ENCODE measurements around the gene MRPL40. TPM values are rescaled to one million over a fixed set of nuclear protein-coding genes. Genes with fewer than 3 reads are reported as not detected.

MRPL40 gene
- total and polyA plus RNA-seq, 9 donors: 21.1 to 46.9 (median 28.8) TPM

DNA sequence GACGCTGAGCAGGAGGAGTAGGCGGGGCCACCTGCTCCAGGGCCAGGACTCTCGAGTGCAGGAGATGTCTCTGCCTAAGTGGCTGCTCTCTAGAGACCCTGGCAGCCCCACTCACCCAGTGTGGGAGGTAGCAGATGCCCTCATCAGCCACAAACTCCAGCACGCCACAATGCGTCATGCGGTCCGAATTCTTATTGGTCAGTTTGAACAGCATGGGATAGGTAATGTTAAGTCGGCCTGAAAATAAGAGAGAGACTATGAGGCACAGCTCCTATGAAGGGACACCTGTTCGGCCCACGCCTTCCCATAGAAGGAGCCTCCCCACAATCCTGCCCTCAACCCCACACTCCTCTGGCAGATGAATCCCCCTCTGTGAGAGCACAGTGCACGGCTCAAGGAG is 39.2 kb downstream of the MRPL40 start:
- Histone ChIP-seq H3K36me3 (no peaks in the 10 kb centered on the region), H3K4me1 (ENCODE audit: insufficient read depth) (no peaks in the 10 kb centered on the region), H3K27me3 (no peaks in the 10 kb centered on the region), H3K9me3 (no peaks in the 10 kb centered on the region), H3K27ac (no peak overlapping the region), H3K4me3 (no peak overlapping the region)
- DNase-seq: no peak
- intact Hi-C loops (cut with DNase I): loop anchor here in 1 of 4 donors (10.0 kb wide), 1 partner anchor 287 kb away; no protein-coding TSS in a partner anchor
- TF ChIP-seq, protein P1, sequence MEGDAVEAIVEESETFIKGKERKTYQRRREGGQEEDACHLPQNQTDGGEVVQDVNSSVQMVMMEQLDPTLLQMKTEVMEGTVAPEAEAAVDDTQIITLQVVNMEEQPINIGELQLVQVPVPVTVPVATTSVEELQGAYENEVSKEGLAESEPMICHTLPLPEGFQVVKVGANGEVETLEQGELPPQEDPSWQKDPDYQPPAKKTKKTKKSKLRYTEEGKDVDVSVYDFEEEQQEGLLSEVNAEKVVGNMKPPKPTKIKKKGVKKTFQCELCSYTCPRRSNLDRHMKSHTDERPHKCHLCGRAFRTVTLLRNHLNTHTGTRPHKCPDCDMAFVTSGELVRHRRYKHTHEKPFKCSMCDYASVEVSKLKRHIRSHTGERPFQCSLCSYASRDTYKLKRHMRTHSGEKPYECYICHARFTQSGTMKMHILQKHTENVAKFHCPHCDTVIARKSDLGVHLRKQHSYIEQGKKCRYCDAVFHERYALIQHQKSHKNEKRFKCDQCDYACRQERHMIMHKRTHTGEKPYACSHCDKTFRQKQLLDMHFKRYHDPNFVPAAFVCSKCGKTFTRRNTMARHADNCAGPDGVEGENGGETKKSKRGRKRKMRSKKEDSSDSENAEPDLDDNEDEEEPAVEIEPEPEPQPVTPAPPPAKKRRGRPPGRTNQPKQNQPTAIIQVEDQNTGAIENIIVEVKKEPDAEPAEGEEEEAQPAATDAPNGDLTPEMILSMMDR (IDR thresholded peaks at IDR 0.05): no peak
- no peak for TF ChIP-seq EP300 (IDR thresholded peaks at IDR 0.05)
- no peak for TF ChIP-seq POLR2A (IDR thresholded peaks at IDR 0.05)
- WGBS, 3 donors: 83 to 91% (median 86%) methylated on average over 11 of the region's 11 CpGs

DNA sequence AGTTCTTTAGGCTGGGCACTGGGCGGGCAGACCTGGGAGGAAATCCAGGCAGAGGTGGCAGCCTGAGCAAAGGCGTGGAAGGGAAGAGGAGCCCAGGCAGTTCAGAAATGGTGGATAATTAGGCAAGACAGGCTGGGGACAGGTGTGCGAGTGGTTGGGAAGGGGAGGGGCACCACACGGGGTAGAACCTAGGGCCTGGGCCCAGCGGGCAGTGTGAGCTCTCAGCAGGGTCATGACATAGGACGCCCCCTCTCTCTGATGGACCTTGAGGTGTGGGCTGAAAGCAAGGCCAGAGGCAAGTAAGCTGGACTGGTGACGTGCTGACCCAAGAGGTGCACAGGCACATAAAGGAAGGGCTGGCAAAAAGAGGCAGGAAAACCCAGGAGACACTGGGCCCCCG is 39.9 kb downstream of the MRPL40 start:
- no peaks in the 10 kb centered on the region for H3K27me3 ChIP-seq
- H3K27ac ChIP-seq: no peak overlapping the region
- H3K36me3 ChIP-seq: no peaks in the 10 kb centered on the region
- no peak for DNase-seq
- intact Hi-C loops (cut with DNase I): loop anchor here in 1 of 4 donors (10.0 kb wide), 1 partner anchor 287 kb away; no protein-coding TSS in a partner anchor
- H3K4me3 ChIP-seq: no peak overlapping the region
- TF ChIP-seq, protein P1 (IDR thresholded peaks at IDR 0.05): no peak
- TF ChIP-seq EP300 (IDR thresholded peaks at IDR 0.05) (no peak), POLR2A (IDR thresholded peaks at IDR 0.05) (no peak)
- WGBS, 3 donors: 86 to 88% (median 88%) methylated on average over 8 of the region's 8 CpGs
- no peaks in the 10 kb centered on the region for H3K9me3 ChIP-seq
- H3K4me1 ChIP-seq (ENCODE audit: insufficient read depth): no peaks in the 10 kb centered on the region

DNA sequence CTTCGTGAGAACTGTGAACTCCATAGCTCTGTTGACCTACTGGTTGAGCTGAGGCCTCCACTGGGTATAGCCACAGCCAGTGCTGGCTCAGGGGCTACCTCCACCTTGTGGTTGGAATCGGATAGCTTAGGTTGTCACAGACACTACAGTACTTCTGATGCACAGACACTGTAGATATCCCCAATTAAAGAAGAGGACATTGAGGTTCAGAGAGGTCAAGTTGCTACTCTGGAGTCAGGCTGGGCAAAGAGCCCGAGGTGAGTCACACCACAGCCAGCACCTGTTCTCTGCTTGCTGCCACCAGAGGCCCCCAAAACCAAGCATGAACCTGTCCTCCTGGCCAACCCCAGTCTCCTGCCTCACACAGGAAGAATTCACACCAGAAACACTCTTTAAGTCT is 41.2 kb downstream of the MRPL40 start:
- Histone ChIP-seq H3K4me1 (ENCODE audit: insufficient read depth) (peaks cover 3% of the 10 kb centered on the region), H3K27ac (no peak overlapping the region), H3K4me3 (no peak overlapping the region), H3K27me3 (no peaks in the 10 kb centered on the region), H3K9me3 (no peaks in the 10 kb centered on the region), H3K36me3 (no peaks in the 10 kb centered on the region)
- TF ChIP-seq EP300 (IDR thresholded peaks at IDR 0.05): no peak
- TF ChIP-seq, protein P1 (IDR thresholded peaks at IDR 0.05): no peak
- no peak for TF ChIP-seq POLR2A (IDR thresholded peaks at IDR 0.05)
- intact Hi-C loops (cut with DNase I): loop anchor here in 1 of 4 donors (10.0 kb wide), 1 partner anchor 289 kb away; no protein-coding TSS in a partner anchor
- 62 to 77% (median 77%) methylated on average over 3 of the region's 3 CpGs for WGBS, 3 donors
- no peak for DNase-seq

DNA sequence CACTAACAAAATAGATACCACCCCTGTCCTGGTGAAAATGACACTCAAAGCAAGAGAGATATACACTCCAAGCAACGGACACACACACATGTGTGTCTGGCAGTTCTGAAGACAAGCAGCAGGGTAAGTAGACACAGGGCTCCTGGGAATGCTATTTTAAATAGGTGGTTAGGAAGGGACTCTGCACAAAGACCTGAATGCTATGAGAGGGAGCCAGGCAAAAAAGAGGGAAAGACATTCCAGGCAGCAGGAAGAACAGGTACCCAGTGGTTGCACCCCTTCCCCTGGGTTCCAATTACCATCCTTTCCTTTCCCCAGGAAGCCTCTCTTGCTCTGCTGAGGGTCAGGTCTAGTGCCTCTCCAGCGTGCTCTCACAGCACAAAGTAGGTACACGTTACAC is 43.7 kb downstream of the MRPL40 start:
- no peaks in the 10 kb centered on the region for H3K36me3 ChIP-seq
- intact Hi-C loops (cut with DNase I): loop anchor here in 1 of 4 donors (10.0 kb wide), 1 partner anchor 291 kb away; no protein-coding TSS in a partner anchor
- 61 to 65% (median 64%) methylated on average over 3 of the region's 3 CpGs for WGBS, 3 donors

More for the DNA sequence above, 43.7 kb downstream of the MRPL40 start:
- no peaks in the 10 kb centered on the region for H3K27me3 ChIP-seq
- no peak for DNase-seq
- H3K4me3 ChIP-seq: no peak overlapping the region
- H3K4me1 ChIP-seq (ENCODE audit: insufficient read depth): peaks cover 7% of the 10 kb centered on the region
- H3K27ac ChIP-seq: no peak overlapping the region
- no peaks in the 10 kb centered on the region for H3K9me3 ChIP-seq
- TF ChIP-seq, protein P1 (IDR thresholded peaks at IDR 0.05): no peak
- no peak for TF ChIP-seq EP300 (IDR thresholded peaks at IDR 0.05)
- TF ChIP-seq POLR2A (IDR thresholded peaks at IDR 0.05): no peak
